Mesenchymal stem cell (in vitro differentiated cells and primary cell): ENCODE data around the gene ATF3.

Experiments used
- DNase-seq: peaks from one replicate; pipeline ENCODE4 v3.0.0-alpha.2; 2013
- H2AFZ ChIP-seq: one replicate; pipeline ENCODE4 v1.6.1; 2013; ENCODE audit warnings: low read depth, mild to moderate bottlenecking, control low read depth, inconsistent platforms, low read length, moderate library complexity
- H2AK5ac ChIP-seq: 2 replicates; pipeline ENCODE4 v1.6.1; 2013; ENCODE audit warnings: low read length, moderate library complexity, mild to moderate bottlenecking, inconsistent platforms; ENCODE audit not compliant: severe bottlenecking
- H2BK120ac ChIP-seq: one replicate; pipeline ENCODE4 v1.6.1; 2013; ENCODE audit warnings: low read depth, mild to moderate bottlenecking, inconsistent platforms, low read length, moderate library complexity
- H2BK12ac ChIP-seq, 2 experiments: one replicate each; pipeline ENCODE4 v1.6.1; 2013; ENCODE audit warnings: inconsistent platforms in 2 of 2, low read length in 2 of 2, mild to moderate bottlenecking in 2 of 2, moderate library complexity in 2 of 2, control low read depth in 1 of 2
- H2BK15ac ChIP-seq: one replicate; pipeline ENCODE4 v1.6.1; 2013; ENCODE audit warnings: mild to moderate bottlenecking, low read depth, inconsistent platforms; ENCODE audit not compliant: poor library complexity, severe bottlenecking
- H2BK5ac ChIP-seq: 2 replicates; pipeline ENCODE4 v1.6.1; 2013; ENCODE audit warnings: low read depth, mild to moderate bottlenecking, low read length, control low read depth, inconsistent platforms; ENCODE audit not compliant: poor library complexity, severe bottlenecking
- H3K14ac ChIP-seq, 2 experiments: one replicate each; pipeline ENCODE4 v1.6.1; 2013; ENCODE audit warnings: inconsistent platforms in 2 of 2, low read length in 2 of 2, control low read depth in 1 of 2, mild to moderate bottlenecking in 1 of 2, moderate library complexity in 1 of 2
- H3K18ac ChIP-seq, 2 experiments: one replicate each; pipeline ENCODE4 v1.6.1; 2013; ENCODE audit warnings: inconsistent platforms in 2 of 2, low read length in 2 of 2, control low read depth in 1 of 2, low read depth in 1 of 2, mild to moderate bottlenecking in 1 of 2
- H3K23ac ChIP-seq, 2 experiments: one replicate each; pipeline ENCODE4 v1.6.1; 2013; ENCODE audit warnings: inconsistent platforms in 2 of 2, low read length in 2 of 2, mild to moderate bottlenecking in 2 of 2, moderate library complexity in 2 of 2, control low read depth in 1 of 2
- H3K27ac ChIP-seq: 2 replicates; pipeline ENCODE4 v1.5.1; 2013; ENCODE audit warnings: mild to moderate bottlenecking, moderate library complexity, low read length, control low read depth, inconsistent platforms; ENCODE audit not compliant: poor library complexity, severe bottlenecking
- H3K27me3 ChIP-seq, 2 experiments: 2 replicates each; pipeline versions ENCODE4 v1.6.1 to v1.7.0; 2013; ENCODE audit warnings: low read length in 2 of 2, mild to moderate bottlenecking in 2 of 2, moderate library complexity in 2 of 2, control low read depth in 1 of 2, inconsistent platforms in 1 of 2; ENCODE audit not compliant: control insufficient read depth in 1 of 2, insufficient read depth in 1 of 2
- H3K36me3 ChIP-seq, 2 experiments: 2 replicates each; pipeline versions ENCODE4 v1.6.1 to v1.7.0; 2013; ENCODE audit warnings: low read length in 2 of 2, control low read depth in 1 of 2, inconsistent platforms in 1 of 2, low read depth in 1 of 2, mild to moderate bottlenecking in 1 of 2; ENCODE audit not compliant: insufficient read depth in 2 of 2, control insufficient read depth in 1 of 2
- H3K4ac ChIP-seq, 2 experiments: one replicate each; pipeline ENCODE4 v1.6.1; 2013; ENCODE audit warnings: inconsistent platforms in 2 of 2, low read length in 2 of 2, mild to moderate bottlenecking in 2 of 2, moderate library complexity in 2 of 2, control low read depth in 1 of 2, low read depth in 1 of 2
- H3K4me1 ChIP-seq: 2 replicates; pipeline ENCODE4 v1.6.1; 2013; ENCODE audit warnings: low read depth, low read length, control low read depth; ENCODE audit not compliant: control insufficient read depth, insufficient read depth
- H3K4me2 ChIP-seq: 2 replicates; pipeline ENCODE4 v1.6.1; 2013; ENCODE audit warnings: low read length, mild to moderate bottlenecking, inconsistent platforms; ENCODE audit not compliant: poor library complexity, severe bottlenecking
- H3K4me3 ChIP-seq, 2 experiments: 2 replicates each; pipeline versions ENCODE4 v1.5.1 to v1.7.0; 2013; ENCODE audit warnings: low read length in 2 of 2, mild to moderate bottlenecking in 2 of 2, control low read depth in 1 of 2, low read depth in 1 of 2; ENCODE audit not compliant: insufficient read depth in 1 of 2
- H3K79me1 ChIP-seq: replicated peaks from 2 replicates; pipeline ENCODE4 v1.6.1; 2013; ENCODE audit warnings: mild to moderate bottlenecking, control low read depth, low read length, inconsistent platforms; ENCODE audit not compliant: poor library complexity, severe bottlenecking
- H3K9ac ChIP-seq: 2 replicates; pipeline ENCODE4 v1.7.0; 2013; ENCODE audit warnings: mild to moderate bottlenecking, low read length, moderate library complexity
- H3K9me3 ChIP-seq: 2 replicates; pipeline ENCODE4 v1.7.0; 2013; ENCODE audit warnings: mild to moderate bottlenecking, low read length; ENCODE audit not compliant: control insufficient read depth
- H4K8ac ChIP-seq: one replicate; pipeline ENCODE4 v1.6.1; 2013; ENCODE audit warnings: inconsistent platforms, mild to moderate bottlenecking, low read length, moderate library complexity
- H4K91ac ChIP-seq: one replicate; pipeline ENCODE4 v1.6.1; 2013; ENCODE audit warnings: mild to moderate bottlenecking, low read length, inconsistent platforms
- WGBS: methylation state at CpG from one replicate; pipeline ENCODE4 v1.1.7; 2013; ENCODE audit warnings: mixed read lengths; 5-methylcytosine and 5-hydroxymethylcytosine counted together

ATF3 gene

DNA sequence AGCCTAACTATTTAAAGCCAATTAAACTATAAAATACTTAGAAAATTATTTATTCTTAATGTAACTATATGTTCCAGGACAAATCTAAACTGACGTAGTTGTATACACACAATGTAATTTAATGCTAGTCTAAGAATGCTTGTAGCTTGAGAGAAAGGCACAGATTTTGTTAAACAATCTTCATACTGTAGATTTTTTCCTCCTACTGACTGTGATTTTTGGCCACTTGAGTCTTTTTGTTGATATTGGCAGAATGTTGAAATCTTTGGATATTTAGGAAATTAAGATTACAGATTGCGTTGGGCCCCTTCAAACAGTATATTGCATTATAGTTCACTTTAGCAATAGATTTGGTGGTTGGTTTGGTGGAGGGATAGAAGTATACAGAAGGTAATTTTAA is 40.5 kb downstream of the ATF3 start:
- no peak overlapping the region for H3K27ac ChIP-seq
- no peak overlapping the region for H3K18ac ChIP-seq

DNA sequence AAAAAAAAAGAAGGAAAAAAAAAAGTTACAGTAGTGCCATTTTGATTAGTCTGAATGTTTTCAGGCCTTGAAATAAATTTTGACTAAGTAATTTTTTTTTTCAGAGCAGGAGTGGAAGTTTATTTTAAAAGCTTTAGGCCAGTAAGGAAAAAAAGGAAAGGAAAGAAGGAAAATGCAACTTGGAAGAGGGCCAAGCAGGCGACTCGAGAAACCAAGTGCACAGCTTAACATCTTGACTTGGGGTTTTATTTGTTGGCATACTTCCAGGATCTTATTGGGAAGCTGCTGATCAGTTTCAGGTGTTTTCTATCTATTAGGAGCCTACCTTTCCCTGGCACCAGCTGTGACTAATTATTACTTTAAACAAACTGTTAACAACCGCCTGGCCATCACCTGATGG is 41.7 kb downstream of the ATF3 start:
- Histone ChIP-seq H3K27me3 (peaks cover 0 to 4% of the 10 kb centered on the region in 2 experiments), H2BK15ac (no peak overlapping the region), H3K9me3 (no peaks in the 10 kb centered on the region), H3K36me3 (no peaks in the 10 kb centered on the region), H3K4me3 (no peak overlapping the region), H3K79me1 (no peaks in the 10 kb centered on the region), H3K4ac (no peak overlapping the region), H2BK12ac (no peak overlapping the region), H3K23ac (no peak overlapping the region), H2BK120ac (no peak overlapping the region), H3K18ac (no peak overlapping the region), H2AK5ac (no peak overlapping the region), H3K4me1 (peaks cover 2% of the 10 kb centered on the region), H3K4me2 (no peak overlapping the region), H4K91ac (no peak overlapping the region), H4K8ac (no peak overlapping the region), H3K27ac (no peak overlapping the region), H3K9ac (no peak overlapping the region), H3K14ac (no peak overlapping the region), H2AFZ (no peak overlapping the region), H2BK5ac (no peak overlapping the region)
- DNase-seq, result no peak
- 69% methylated on average over 2 of the region's 3 CpGs for WGBS

More for the DNA sequence above, 40.5 kb downstream of the ATF3 start:
- DNase-seq, result no peak
- H3K9ac ChIP-seq, result no peak overlapping the region
- no CpG with 5 or more reads among the region's 2 CpGs for WGBS
- H3K79me1 ChIP-seq, result no peaks in the 10 kb centered on the region
- H2BK12ac ChIP-seq, result no peak overlapping the region
- peaks cover 0 to 10% of the 10 kb centered on the region in 2 experiments for H3K27me3 ChIP-seq
- no peak overlapping the region for H3K4me3 ChIP-seq
- H4K91ac ChIP-seq, result no peak overlapping the region
- no peaks in the 10 kb centered on the region for H3K36me3 ChIP-seq
- H2BK15ac ChIP-seq, result no peak overlapping the region
- H3K14ac ChIP-seq, result no peak overlapping the region
- no peak overlapping the region for H3K4ac ChIP-seq
- no peak overlapping the region for H2AK5ac ChIP-seq
- no peak overlapping the region for H3K4me2 ChIP-seq
- no peaks in the 10 kb centered on the region for H3K9me3 ChIP-seq
- no peak overlapping the region for H2BK120ac ChIP-seq
- H2AFZ ChIP-seq, result no peak overlapping the region
- no peak overlapping the region for H3K23ac ChIP-seq
- H4K8ac ChIP-seq, result no peak overlapping the region
- peaks cover 2% of the 10 kb centered on the region for H3K4me1 ChIP-seq
- H2BK5ac ChIP-seq, result no peak overlapping the region

GRCh38 chr1:212651521-212651920 is 43.0 kb downstream of the ATF3 start:
- Histone ChIP-seq H4K91ac (no peak overlapping the region), H3K27me3 (no peaks in the 10 kb centered on the region), H3K4me1 (peaks cover 5% of the 10 kb centered on the region), H4K8ac (no peak overlapping the region), H2AK5ac (no peak overlapping the region), H3K4ac (no peak overlapping the region), H3K79me1 (no peaks in the 10 kb centered on the region), H3K9ac (peak overlapping the region; percentile 66), H3K18ac (no peak overlapping the region), H2BK5ac (no peak overlapping the region), H3K4me2 (no peak overlapping the region), H2AFZ (no peak overlapping the region), H2BK12ac (no peak overlapping the region), H2BK15ac (no peak overlapping the region), H3K4me3 (peak overlapping the region in 1 of 2 experiments; percentile 29), H3K27ac (no peak overlapping the region), H3K23ac (no peak overlapping the region), H3K14ac (no peak overlapping the region), H2BK120ac (no peak overlapping the region), H3K36me3 (no peaks in the 10 kb centered on the region), H3K9me3 (no peaks in the 10 kb centered on the region)
- 90% methylated on average over 4 of the region's 4 CpGs for WGBS
- no peak for DNase-seq

DNA sequence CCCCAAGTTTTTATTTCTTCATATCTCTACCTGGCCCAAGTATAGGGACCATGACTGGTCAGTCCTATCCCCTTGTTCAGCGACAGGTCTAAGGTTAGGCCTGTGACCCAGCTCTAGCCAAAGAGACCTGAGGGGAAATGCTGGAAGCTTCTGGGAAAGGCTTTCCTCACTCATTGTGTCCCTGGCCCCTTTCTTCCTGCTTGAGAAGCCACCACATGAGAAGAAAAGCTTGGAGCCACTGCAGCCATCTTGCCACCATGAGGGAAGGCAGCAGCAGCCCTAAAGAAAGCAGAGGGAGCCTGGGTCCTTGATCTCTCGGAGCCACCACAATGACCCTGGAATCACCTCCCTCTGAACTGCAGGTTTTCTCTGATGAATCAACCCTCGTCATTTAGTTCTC is 43.4 kb downstream of the ATF3 start:
- 97% methylated on average over 2 of the region's 3 CpGs for WGBS
- Histone ChIP-seq H3K4me2 (no peak overlapping the region), H3K36me3 (no peaks in the 10 kb centered on the region), H3K4me1 (peaks cover 4% of the 10 kb centered on the region), H3K4ac (no peak overlapping the region), H3K14ac (no peak overlapping the region), H4K8ac (no peak overlapping the region), H2BK12ac (no peak overlapping the region), H2BK5ac (no peak overlapping the region), H2AFZ (no peak overlapping the region), H3K4me3 (peak overlapping the region in 1 of 2 experiments; percentile 29), H4K91ac (no peak overlapping the region), H2BK15ac (no peak overlapping the region), H3K18ac (no peak overlapping the region), H3K27me3 (no peaks in the 10 kb centered on the region), H2AK5ac (no peak overlapping the region), H3K27ac (no peak overlapping the region), H3K9me3 (no peaks in the 10 kb centered on the region), H3K79me1 (no peaks in the 10 kb centered on the region), H2BK120ac (no peak overlapping the region), H3K23ac (no peak overlapping the region), H3K9ac (peak overlapping the region; percentile 66)
- DNase-seq, result no peak
